ENCODE results near the gene SNED1. TPM values are rescaled to one million over a fixed set of nuclear protein-coding genes. Genes with fewer than 3 reads are reported as not detected.

Gene SNED1
- polyA plus RNA-seq, 3 donors: 0.02 to 3.4 (median 0.12) TPM

GRCh38 chr2:240997141-240997855, 1.1 kb upstream of the SNED1 start:
- peaks cover 49 to 80% (median 53%) of the 10 kb centered on the region in 3 donors for H3K27me3 Mint-ChIP-seq (ENCODE audit: low read depth in 3 of 3)
- H3K27ac ChIP-seq (ENCODE audit: low read depth in 1 of 2, low read length in 2 of 2): no peak overlapping the region
- no peaks in the 10 kb centered on the region for H3K79me2 ChIP-seq (ENCODE audit: insufficient read depth, low read length)
- H3K36me3 ChIP-seq (replicated peaks in 1 of 2; ENCODE audit: control insufficient read depth in 1 of 2, insufficient read depth in 2 of 2, low read length in 2 of 2): no peaks in the 10 kb centered on the region
- peak overlapping the region; percentile 90 for H3K4me2 ChIP-seq (replicated peaks; ENCODE audit: extremely low read depth, low read length, poor library complexity, severe bottlenecking)
- no peak for DNase-seq
- peaks cover 0 to 8% (median 3%) of the 10 kb centered on the region in 7 donors for H3K9me3 Mint-ChIP-seq
- peaks cover 6 to 9% of the 10 kb centered on the region in 2 donors for H3K36me3 Mint-ChIP-seq
- H3K27me3 ChIP-seq (ENCODE audit: control insufficient read depth in 2 of 2, insufficient read depth in 2 of 2, low read length in 2 of 2): peaks cover 4 to 47% of the 10 kb centered on the region in 2 donors
- H4K20me1 ChIP-seq (ENCODE audit: insufficient read depth, low read length): peaks cover 10% of the 10 kb centered on the region
- peak overlapping the region; percentile 60 for H3K9ac ChIP-seq (ENCODE audit: insufficient read depth, low read length, poor library complexity, severe bottlenecking)
- no peak for TF ChIP-seq CTCF (IDR thresholded peaks at IDR 0.05)
- peak overlapping the region; percentile 92 for H2AFZ ChIP-seq (ENCODE audit: insufficient read depth, low read depth, low read length, poor library complexity, severe bottlenecking)
- WGBS (ENCODE audit: insufficient coverage): 66% methylated on average over 13 of the region's 16 CpGs
- H3K4me1 Mint-ChIP-seq: peaks cover 17% of the 10 kb centered on the region
- intact Hi-C loops (cut with micrococcal nuclease): loop anchor here in 1 of 2 donors (10.0 kb wide), 2 partner anchors 158 to 738 kb away; partner anchors contain the start of genes D2HGDH and PPP1R7
- peak overlapping the region in 1 of 3 experiments; percentile 79 for H3K4me3 ChIP-seq (replicated peaks in 1 of 3; ENCODE audit: low read depth in 2 of 3, low read length in 3 of 3)
- H3K9me3 ChIP-seq (replicated peaks in 1 of 2; ENCODE audit: control insufficient read depth in 1 of 2, insufficient read depth in 1 of 2, low read length in 2 of 2): no peaks in the 10 kb centered on the region
- peak overlapping the region; percentile 59 to 75 for H3K4me3 Mint-ChIP-seq
- H3K4me1 ChIP-seq (ENCODE audit: control insufficient read depth in 1 of 2, insufficient read depth in 2 of 2, low read length in 2 of 2): peaks cover 10 to 20% of the 10 kb centered on the region in 2 donors
- H3K27ac Mint-ChIP-seq: peak overlapping the region in 1 of 7 donors; percentile 45

- peaks cover 10 to 20% of the 10 kb centered on the region in 2 donors for H3K4me1 ChIP-seq (ENCODE audit: control insufficient read depth in 1 of 2, insufficient read depth in 2 of 2, low read length in 2 of 2)
- intact Hi-C loops (cut with micrococcal nuclease): loop anchor here in 1 of 2 donors (10.0 kb wide), 2 partner anchors 156 to 736 kb away; partner anchors contain the start of genes D2HGDH and PPP1R7
- H4K20me1 ChIP-seq (ENCODE audit: insufficient read depth, low read length): peaks cover 10% of the 10 kb centered on the region
- under 1% methylated on average over 51 of the region's 51 CpGs for WGBS (ENCODE audit: insufficient coverage)
- Mint-ChIP-seq H3K27me3 (ENCODE audit: low read depth in 3 of 3) (peaks cover 48 to 80% (median 51%) of the 10 kb centered on the region in 3 donors), H3K4me1 (peaks cover 9% of the 10 kb centered on the region), H3K27ac (no peak overlapping the region), H3K9me3 (peaks cover 7 to 20% (median 14%) of the 10 kb centered on the region in 7 donors), H3K4me3 (peak overlapping the region; percentile 70 to 78), H3K36me3 (peaks cover 6 to 9% of the 10 kb centered on the region in 2 donors)
- H3K27me3 ChIP-seq (ENCODE audit: control insufficient read depth in 2 of 2, insufficient read depth in 2 of 2, low read length in 2 of 2): peaks cover 4 to 47% of the 10 kb centered on the region in 2 donors
- peak overlapping the region; percentile 43 for H3K9ac ChIP-seq (ENCODE audit: insufficient read depth, low read length, poor library complexity, severe bottlenecking)
- H3K4me3 ChIP-seq (replicated peaks in 1 of 3; ENCODE audit: low read depth in 2 of 3, low read length in 3 of 3): peak overlapping the region in 2 of 3 experiments; percentile 19 to 70
- DNase-seq: no peak
- TF ChIP-seq CTCF (IDR thresholded peaks at IDR 0.05): no peak
- H3K79me2 ChIP-seq (ENCODE audit: insufficient read depth, low read length): no peaks in the 10 kb centered on the region
- H3K4me2 ChIP-seq (replicated peaks; ENCODE audit: extremely low read depth, low read length, poor library complexity, severe bottlenecking): peak overlapping the region; percentile 90
- H3K36me3 ChIP-seq (replicated peaks in 1 of 2; ENCODE audit: control insufficient read depth in 1 of 2, insufficient read depth in 2 of 2, low read length in 2 of 2): no peaks in the 10 kb centered on the region
- no peak overlapping the region for H3K27ac ChIP-seq (ENCODE audit: low read depth in 1 of 2, low read length in 2 of 2)
- H2AFZ ChIP-seq (ENCODE audit: insufficient read depth, low read depth, low read length, poor library complexity, severe bottlenecking): peak overlapping the region; percentile 75
- peaks cover 7 to 12% of the 10 kb centered on the region in 2 donors for H3K9me3 ChIP-seq (replicated peaks in 1 of 2; ENCODE audit: control insufficient read depth in 1 of 2, insufficient read depth in 1 of 2, low read length in 2 of 2)
These were observed 232 bp downstream of the SNED1 start for GRCh38 chr2:240998706-240998994.

Data from CD14-positive monocyte (primary cell).